Transverse colon (tissue), 4 donors: ENCODE data around the gene KLHL21.

ENCODE experiments used
- CTCF ChIP-seq, 5 experiments: fragments of 200-600 bp in 3 of 5; fragments of 450-650 bp in 2 of 5; sonication (generic) in 3 of 5; IDR thresholded peaks; 1 replicate in 2 of 5; 2 replicates in 3 of 5; pipeline ENCODE4 v1.5.1; 2016 to 2017; ENCODE audit warnings: antibody characterized with exemption in 5 of 5, inconsistent platforms in 3 of 5, mild to moderate bottlenecking in 2 of 5, moderate library complexity in 1 of 5
- EP300 ChIP-seq: sonication (generic); formaldehyde crosslinking; IDR thresholded peaks from one replicate; pipeline ENCODE4 v1.6.1; 2017; ENCODE audit warnings: antibody characterized with exemption, low read depth
- POLR2A ChIP-seq: fragments of 450-650 bp; IDR thresholded peaks from one replicate; pipeline ENCODE4 v1.6.1; 2016; ENCODE audit warnings: antibody characterized with exemption, mild to moderate bottlenecking, moderate library complexity
- POLR2AphosphoS5 ChIP-seq, 3 donors: sonication (generic); formaldehyde crosslinking; IDR thresholded peaks; one replicate each; pipeline ENCODE4 v1.6.1; 2016; ENCODE audit warnings: antibody characterized with exemption in 3 of 3

DNA sequence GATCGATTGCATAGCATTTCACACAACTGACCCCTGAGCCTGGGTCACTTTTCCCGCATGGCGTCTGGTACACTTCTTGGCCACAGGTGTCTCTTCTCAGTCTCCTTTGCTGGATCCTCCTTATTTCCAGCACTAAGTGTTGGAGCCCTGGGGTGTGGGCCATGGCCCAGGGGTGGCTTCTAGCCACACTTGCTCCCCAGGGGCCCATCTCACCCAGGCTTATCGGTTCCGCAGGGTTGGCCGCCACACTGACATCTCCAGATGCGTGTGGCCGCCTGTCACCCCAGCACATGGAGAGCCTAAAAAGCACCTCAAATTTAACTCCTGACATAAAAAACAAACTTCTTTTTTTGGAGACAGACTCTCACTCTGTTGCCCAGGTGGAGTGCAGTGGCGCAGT lies 24.4 kb upstream of the KLHL21 start:
- no peak for TF ChIP-seq CTCF (IDR thresholded peaks at IDR 0.05)
- TF ChIP-seq POLR2A = no peak
- no peak for TF ChIP-seq POLR2AphosphoS5 (IDR thresholded peaks at IDR 0.05)
- TF ChIP-seq EP300 = no peak
